Measurements from ENCODE around the gene SORCS1. TPM values are rescaled to one million over a fixed set of nuclear protein-coding genes. Genes with fewer than 3 reads are reported as not detected.

The SORCS1 gene
- total RNA-seq, 3 donors from 2014 or later, result 0.73 to 3.3 (median 2.9) TPM

DNA sequence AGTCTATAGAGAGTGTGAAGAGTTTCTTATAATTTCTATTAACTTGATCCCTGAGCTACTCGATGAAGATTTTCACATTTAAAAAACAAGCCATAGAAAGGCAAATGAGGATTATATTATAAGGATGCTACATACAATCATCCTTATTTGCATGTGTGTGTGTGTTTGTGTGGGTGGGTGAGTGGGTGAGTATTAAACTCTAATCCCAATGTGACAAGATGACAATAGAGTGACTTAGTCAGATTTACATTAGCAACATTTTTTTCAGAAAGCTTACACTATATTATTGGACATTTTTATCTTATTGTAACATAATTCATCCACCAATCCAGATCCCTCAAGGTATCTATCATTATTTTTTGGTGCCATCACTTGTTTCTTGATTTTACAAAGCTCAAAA is 331.7 kb downstream of the SORCS1 start:
- Histone ChIP-seq H3K27ac (no peak overlapping the region), H3K4me1 (no peaks in the 10 kb centered on the region), H3K27me3 (no peaks in the 10 kb centered on the region), H3K9me3 (no peaks in the 10 kb centered on the region), H3K36me3 (no peaks in the 10 kb centered on the region), H3K4me3 (no peak overlapping the region)
- no peak for DNase-seq (ENCODE audit: low spot score in 2 of 2)
- intact Hi-C loops (cut with DNase I; ENCODE audit: low total_unique reads), result no loop called here
- TF ChIP-seq POLR2A (IDR thresholded peaks at IDR 0.05), result no peak
- TF ChIP-seq, protein P1, sequence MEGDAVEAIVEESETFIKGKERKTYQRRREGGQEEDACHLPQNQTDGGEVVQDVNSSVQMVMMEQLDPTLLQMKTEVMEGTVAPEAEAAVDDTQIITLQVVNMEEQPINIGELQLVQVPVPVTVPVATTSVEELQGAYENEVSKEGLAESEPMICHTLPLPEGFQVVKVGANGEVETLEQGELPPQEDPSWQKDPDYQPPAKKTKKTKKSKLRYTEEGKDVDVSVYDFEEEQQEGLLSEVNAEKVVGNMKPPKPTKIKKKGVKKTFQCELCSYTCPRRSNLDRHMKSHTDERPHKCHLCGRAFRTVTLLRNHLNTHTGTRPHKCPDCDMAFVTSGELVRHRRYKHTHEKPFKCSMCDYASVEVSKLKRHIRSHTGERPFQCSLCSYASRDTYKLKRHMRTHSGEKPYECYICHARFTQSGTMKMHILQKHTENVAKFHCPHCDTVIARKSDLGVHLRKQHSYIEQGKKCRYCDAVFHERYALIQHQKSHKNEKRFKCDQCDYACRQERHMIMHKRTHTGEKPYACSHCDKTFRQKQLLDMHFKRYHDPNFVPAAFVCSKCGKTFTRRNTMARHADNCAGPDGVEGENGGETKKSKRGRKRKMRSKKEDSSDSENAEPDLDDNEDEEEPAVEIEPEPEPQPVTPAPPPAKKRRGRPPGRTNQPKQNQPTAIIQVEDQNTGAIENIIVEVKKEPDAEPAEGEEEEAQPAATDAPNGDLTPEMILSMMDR (IDR thresholded peaks at IDR 0.05), result no peak
- TF ChIP-seq POLR2AphosphoS5 (IDR thresholded peaks at IDR 0.05), result no peak

DNA sequence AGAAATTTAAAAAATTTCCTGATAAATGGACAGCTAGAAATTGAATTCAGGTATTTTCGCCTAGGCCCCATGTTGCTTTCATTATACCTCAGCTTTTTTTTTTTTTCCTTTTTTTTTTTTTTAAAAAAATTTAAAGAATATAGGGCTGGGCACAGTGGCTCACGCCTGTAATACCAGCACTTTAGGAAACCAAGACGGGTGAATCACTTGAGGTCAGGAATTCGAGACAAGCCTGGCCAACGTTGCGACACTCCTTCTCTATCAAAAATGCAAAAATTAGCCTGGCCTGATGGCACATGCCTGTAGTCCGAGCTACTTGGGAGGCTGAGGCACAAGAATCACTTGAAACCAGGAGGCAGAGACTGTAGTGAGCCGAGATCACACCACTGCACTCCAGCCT is 334.0 kb downstream of the SORCS1 start:
- Histone ChIP-seq H3K4me3 (no peak overlapping the region), H3K9me3 (no peaks in the 10 kb centered on the region), H3K27me3 (no peaks in the 10 kb centered on the region), H3K4me1 (no peaks in the 10 kb centered on the region), H3K36me3 (no peaks in the 10 kb centered on the region), H3K27ac (no peak overlapping the region)
- no peak for DNase-seq (ENCODE audit: low spot score in 2 of 2)
- TF ChIP-seq, protein P1 (IDR thresholded peaks at IDR 0.05), result no peak
- intact Hi-C loops (cut with DNase I; ENCODE audit: low total_unique reads), result no loop called here

DNA sequence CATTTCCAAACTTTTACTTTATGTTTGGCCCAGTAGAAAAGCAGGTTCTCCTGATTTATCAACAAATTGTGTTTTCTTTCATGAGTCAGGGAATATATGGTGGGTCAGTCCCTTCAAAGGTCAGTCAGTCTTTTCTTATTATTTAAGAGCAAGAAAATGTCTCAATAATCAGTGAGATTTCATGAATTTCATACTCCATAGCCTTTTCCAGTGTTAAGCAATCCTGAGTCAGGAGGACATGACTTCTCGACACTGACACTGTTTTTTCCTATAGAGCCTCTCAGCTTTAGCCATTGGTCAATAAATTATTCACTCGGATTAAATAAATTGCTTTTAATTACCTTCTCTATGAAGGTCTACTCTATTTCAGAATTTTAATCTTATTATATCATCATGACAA is 334.5 kb downstream of the SORCS1 start:
- Histone ChIP-seq H3K27me3 (no peaks in the 10 kb centered on the region), H3K4me1 (no peaks in the 10 kb centered on the region), H3K36me3 (no peaks in the 10 kb centered on the region), H3K27ac (no peak overlapping the region), H3K4me3 (no peak overlapping the region), H3K9me3 (no peaks in the 10 kb centered on the region)
- TF ChIP-seq POLR2A (IDR thresholded peaks at IDR 0.05) (no peak), POLR2AphosphoS5 (IDR thresholded peaks at IDR 0.05) (no peak)
- TF ChIP-seq, protein P1 (IDR thresholded peaks at IDR 0.05), result no peak
- intact Hi-C loops (cut with DNase I; ENCODE audit: low total_unique reads), result no loop called here
- no peak for DNase-seq (ENCODE audit: low spot score in 2 of 2)

DNA sequence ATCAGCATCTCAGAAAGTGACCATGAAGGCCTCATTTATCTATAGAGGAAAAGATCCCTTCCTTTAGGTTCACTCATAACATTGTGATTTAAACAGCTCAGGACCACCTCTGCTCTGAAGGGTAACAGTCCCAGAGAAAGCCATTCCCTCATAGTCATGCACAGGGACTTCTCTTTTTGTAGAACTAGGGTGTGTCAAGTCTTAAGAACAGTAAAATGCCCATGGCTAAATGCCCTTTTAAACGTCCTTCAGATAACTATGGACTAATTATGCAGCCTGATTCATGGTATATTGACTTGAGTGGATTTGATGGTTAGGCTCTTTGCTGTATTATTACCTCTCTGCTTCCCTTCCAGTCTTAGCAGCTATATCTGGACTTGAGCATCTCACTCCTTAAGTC is 337.8 kb downstream of the SORCS1 start:
- no peaks in the 10 kb centered on the region for H3K9me3 ChIP-seq
- TF ChIP-seq POLR2AphosphoS5 (IDR thresholded peaks at IDR 0.05) (no peak), POLR2A (IDR thresholded peaks at IDR 0.05) (no peak)
- TF ChIP-seq, protein P1 (IDR thresholded peaks at IDR 0.05), result no peak
- H3K27ac ChIP-seq, result no peak overlapping the region
- H3K27me3 ChIP-seq, result no peaks in the 10 kb centered on the region
- H3K36me3 ChIP-seq, result no peaks in the 10 kb centered on the region
- no peaks in the 10 kb centered on the region for H3K4me1 ChIP-seq
- no peak overlapping the region for H3K4me3 ChIP-seq
- no peak for DNase-seq (ENCODE audit: low spot score in 2 of 2)
- intact Hi-C loops (cut with DNase I; ENCODE audit: low total_unique reads), result no loop called here

DNA sequence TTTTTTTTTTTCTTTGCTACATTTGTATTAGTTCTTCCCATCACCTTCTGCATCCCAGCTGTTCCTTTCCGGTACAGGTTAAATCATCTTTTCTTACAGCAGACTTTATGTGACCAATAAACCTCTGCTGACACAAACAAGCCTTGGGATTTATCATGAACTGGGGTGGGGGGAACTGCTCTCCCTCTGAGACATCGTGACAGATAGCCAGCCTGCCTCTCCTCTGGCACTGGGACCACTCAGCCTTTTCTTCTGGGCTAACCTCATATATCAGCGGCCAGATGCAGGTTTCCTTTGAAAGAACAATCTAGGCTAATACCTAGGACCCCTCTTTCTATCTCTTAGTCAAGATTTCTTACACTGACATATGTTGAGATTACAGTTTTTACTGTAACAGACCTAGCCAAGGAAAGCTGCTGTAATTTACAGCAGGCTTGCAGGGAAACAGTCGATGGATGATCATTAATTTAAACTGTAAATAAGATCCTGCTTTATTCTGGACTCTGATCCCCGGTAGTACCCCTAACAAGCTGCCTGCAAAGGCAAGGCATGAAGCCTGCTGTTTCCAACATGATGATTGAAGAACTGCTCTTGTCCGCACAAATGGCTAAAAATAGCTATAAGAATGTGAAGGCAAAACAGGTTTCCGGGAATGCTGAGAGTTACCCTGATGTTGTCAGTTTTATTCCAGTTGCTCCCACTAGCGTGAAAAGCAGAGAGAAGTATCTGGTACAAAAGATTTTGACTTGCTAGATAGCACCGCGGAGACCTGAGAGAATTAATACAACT is 338.7 kb downstream of the SORCS1 start:
- TF ChIP-seq POLR2A (IDR thresholded peaks at IDR 0.05) (no peak), POLR2AphosphoS5 (IDR thresholded peaks at IDR 0.05) (no peak)
- TF ChIP-seq, protein P1 (IDR thresholded peaks at IDR 0.05), result no peak
- intact Hi-C loops (cut with DNase I; ENCODE audit: low total_unique reads), result no loop called here
- Histone ChIP-seq H3K9me3 (no peaks in the 10 kb centered on the region), H3K4me1 (no peaks in the 10 kb centered on the region), H3K4me3 (no peak overlapping the region), H3K36me3 (no peaks in the 10 kb centered on the region), H3K27ac (no peak overlapping the region), H3K27me3 (no peaks in the 10 kb centered on the region)
- DNase-seq (ENCODE audit: low spot score in 2 of 2), result no peak
